Epithelial cell of proximal tubule (primary cell): ENCODE data around the gene ACSM3. TPM values are rescaled to one million over a fixed set of nuclear protein-coding genes. Genes with fewer than 3 reads are reported as not detected.
"Not testable (repeated sequence)": the region's sequence is repeated elsewhere in the genome, so short reads cannot be mapped to it uniquely, and the experiment has no call there.

Experiments used
- DNase-seq: peaks from one replicate; pipeline ENCODE4 v3.0.0-alpha.2; 2011; ENCODE audit warnings: low read depth
- H3K4me3 ChIP-seq: 2 replicates; pipeline ENCODE4 v1.5.1; 2011; ENCODE audit warnings: low read depth, mild to moderate bottlenecking, low read length
- total RNA-seq: library from RNA; depleted of rRNA; stranded (reverse); fragments of >200 nt; gene quantifications from 2 replicates; pipeline ENCODE4 v1.2.3, GENCODE V29; 2015
- TF ChIP-seq, protein P1 (sequence below): conservative IDR thresholded peaks from 2 replicates; pipeline ENCODE4 v1.5.1; 2012; ENCODE audit warnings: low read depth, mild to moderate bottlenecking, low read length

ACSM3 gene, protein sequence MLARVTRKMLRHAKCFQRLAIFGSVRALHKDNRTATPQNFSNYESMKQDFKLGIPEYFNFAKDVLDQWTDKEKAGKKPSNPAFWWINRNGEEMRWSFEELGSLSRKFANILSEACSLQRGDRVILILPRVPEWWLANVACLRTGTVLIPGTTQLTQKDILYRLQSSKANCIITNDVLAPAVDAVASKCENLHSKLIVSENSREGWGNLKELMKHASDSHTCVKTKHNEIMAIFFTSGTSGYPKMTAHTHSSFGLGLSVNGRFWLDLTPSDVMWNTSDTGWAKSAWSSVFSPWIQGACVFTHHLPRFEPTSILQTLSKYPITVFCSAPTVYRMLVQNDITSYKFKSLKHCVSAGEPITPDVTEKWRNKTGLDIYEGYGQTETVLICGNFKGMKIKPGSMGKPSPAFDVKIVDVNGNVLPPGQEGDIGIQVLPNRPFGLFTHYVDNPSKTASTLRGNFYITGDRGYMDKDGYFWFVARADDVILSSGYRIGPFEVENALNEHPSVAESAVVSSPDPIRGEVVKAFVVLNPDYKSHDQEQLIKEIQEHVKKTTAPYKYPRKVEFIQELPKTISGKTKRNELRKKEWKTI
- total RNA-seq, result 3.5 and 5.9 TPM in 2 replicates

DNA sequence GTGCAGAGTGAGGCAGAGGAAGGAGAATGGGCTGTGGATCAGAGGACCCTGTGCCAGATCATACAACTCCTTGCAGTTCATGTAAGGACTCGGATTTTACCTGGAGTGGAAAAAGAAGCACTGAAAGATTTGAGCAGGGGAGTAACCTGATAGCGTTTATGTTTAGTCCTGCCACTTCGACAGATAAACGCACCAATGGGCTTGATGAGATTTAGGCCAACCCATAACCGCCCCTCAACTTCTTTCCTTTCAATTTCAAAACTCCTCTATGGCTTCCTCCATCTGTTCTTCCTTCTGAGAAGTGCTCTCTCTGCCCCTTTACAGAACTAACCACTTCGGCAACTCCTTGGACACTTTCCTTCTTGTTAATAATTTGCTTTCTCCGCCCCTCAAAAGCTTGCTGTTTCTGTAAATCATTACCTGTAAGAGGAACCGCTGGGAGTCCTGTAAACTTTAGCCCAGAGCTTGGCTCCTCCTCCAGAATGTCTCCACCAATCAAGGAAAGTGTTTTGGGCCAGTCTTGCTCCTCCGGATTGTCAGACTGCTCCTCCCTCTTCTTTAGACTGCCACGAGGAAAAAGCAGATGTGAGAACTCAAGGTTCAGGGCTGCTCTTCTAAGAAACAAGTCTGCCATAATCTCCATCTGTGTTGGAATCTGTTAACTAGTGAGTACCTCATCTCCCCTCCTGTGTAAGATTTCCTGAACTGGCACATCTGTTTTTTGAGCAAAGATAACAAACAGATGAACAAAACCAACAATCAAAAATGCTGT, at the start of gene ACSM3:
Gene ACSM3, plus strand, starts transcription at position 554 of the 772 bp plus-strand sequence. CDS start 6,021 bp downstream, outside the sequence.
- TF ChIP-seq, protein P1, sequence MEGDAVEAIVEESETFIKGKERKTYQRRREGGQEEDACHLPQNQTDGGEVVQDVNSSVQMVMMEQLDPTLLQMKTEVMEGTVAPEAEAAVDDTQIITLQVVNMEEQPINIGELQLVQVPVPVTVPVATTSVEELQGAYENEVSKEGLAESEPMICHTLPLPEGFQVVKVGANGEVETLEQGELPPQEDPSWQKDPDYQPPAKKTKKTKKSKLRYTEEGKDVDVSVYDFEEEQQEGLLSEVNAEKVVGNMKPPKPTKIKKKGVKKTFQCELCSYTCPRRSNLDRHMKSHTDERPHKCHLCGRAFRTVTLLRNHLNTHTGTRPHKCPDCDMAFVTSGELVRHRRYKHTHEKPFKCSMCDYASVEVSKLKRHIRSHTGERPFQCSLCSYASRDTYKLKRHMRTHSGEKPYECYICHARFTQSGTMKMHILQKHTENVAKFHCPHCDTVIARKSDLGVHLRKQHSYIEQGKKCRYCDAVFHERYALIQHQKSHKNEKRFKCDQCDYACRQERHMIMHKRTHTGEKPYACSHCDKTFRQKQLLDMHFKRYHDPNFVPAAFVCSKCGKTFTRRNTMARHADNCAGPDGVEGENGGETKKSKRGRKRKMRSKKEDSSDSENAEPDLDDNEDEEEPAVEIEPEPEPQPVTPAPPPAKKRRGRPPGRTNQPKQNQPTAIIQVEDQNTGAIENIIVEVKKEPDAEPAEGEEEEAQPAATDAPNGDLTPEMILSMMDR, result no peak
- DNase-seq, result peak; percentile 97
- peak within 1 kb of the TSS; percentile 48 for H3K4me3 ChIP-seq

DNA sequence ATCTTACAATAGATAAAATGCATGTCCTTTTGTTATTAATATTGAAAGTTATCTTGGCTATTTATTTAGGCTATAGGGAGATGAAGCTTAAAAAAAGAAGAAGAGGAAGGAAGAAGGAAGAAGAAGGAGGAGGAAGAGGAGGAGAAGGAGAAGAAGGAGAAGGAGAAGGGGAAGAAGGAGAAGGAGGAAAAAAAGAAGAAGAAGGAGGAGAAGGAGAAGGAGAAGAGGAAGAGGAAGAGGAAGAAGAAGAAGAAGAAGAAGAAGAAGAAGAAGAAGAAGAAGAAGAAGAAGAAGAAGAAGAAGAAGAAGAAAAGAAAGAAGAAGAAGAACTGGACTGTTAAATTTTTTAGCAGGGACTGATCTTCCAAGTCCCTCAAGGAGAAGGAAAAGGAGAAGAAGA, 46.1 kb upstream of the ACSM3 start:
- DNase-seq, H3K4me3 ChIP-seq: not testable (repeated sequence)

DNA sequence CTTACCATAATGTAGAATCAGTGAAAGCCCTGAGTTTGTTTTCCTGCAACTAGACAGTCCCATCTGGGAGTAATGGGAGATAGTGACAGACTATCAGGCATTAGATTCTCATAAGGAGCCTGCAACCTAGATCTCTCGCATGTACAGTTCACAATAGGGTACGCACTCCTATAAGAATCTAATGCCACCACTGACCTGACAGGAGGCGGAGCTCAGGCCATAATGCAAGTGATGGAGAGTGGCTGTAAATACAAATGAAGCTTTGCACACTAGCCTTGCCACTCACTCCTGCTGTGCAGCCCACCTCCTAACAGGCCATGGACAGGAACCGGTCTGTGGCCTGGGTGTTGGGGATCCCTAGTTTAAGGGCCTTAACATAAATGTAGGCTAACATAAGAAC, 43.6 kb upstream of the ACSM3 start:
- no peak for DNase-seq
- TF ChIP-seq, protein P1, result no peak
- H3K4me3 ChIP-seq, result no peak overlapping the region

DNA sequence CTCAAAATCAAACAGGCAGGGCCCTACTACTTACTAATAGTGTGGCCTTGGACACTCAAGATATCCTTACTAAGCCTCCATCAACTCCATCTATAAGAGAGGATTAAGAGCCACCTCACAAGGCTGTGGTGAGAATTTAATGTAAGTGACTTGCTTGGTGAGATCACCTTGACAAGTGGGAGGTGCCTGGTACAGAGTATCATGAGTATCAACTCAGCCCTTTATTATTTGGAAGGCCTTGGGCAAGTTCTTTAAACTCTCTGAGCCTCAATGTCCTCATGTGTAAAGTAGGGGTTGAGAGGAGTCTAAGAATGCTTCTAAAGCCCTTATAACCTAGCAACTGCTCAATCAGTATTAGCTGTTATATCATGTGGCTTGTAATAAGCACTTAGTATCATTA, 37.2 kb upstream of the ACSM3 start:
- H3K4me3 ChIP-seq, result no peak overlapping the region
- TF ChIP-seq, protein P1, result no peak
- no peak for DNase-seq

DNA sequence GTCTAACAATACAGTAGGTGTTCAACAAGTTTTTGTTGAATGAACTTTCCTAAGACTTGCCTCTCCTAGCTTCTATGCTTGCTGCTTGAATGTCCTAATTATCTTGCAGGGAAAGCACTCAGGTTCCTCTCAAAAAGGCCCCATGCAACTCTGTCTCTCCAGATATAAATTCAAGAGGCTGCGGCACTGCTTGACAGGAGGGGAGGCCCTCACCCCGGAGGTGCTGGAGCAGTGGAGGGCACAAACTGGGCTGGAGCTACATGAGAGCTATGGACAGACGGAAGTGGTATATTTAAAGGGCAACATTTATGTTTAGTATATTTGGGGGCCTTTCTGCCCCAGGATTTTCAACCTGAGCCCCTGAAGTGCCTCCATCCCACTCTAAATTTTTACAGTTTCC, 36.6 kb upstream of the ACSM3 start:
- H3K4me3 ChIP-seq, result no peak overlapping the region
- DNase-seq, result no peak
- TF ChIP-seq, protein P1, result no peak

DNA sequence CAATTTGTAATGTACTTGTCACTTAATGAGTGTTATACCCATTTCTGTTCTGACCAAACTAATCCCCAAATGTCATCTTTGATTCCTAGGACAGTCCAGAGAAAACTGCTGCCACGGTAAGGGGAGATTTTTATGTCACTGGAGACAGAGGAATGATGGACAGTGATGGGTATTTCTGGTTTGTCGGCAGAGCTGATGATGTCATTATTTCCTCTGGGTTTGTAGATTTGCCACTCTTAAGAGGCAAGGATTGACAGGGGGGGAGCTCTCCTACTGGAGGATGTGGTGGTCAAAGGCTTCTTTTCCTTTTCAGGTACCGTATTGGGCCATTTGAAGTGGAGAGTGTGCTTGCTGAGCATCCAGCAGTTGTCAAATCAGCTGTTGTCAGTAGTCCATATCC, 34.7 kb upstream of the ACSM3 start:
- DNase-seq, result no peak
- H3K4me3 ChIP-seq, result no peak overlapping the region
- TF ChIP-seq, protein P1, result no peak

DNA sequence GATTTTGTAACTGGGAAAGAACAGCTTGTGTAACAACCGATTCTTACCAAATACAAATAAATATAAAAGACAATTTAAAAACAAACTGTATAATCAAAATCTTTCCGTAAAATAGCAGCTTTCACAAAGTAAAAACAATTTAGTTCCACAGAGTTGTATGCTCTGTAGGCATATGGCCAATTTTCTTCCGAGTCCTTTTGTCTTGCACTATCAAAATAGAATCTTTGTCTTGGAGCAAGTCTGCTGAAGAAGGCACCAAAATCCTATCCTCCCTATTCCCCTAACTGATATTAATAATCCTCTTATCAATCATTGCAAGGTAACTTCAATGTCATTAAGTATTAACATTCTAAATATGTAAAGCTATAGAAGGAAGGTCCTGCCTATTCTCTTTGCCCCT, 29.8 kb upstream of the ACSM3 start:
- TF ChIP-seq, protein P1, result no peak
- H3K4me3 ChIP-seq, result no peak overlapping the region
- DNase-seq, result no peak
